Ishikawa (cell line): Measurements from ENCODE around the gene SYK.

Experiments
- CEBPB ChIP-seq: IDR thresholded peaks from 2 replicates; pipeline ENCODE4 v1.6.1; 2012
- CREB1 ChIP-seq: IDR thresholded peaks from 2 replicates; pipeline ENCODE4 v1.6.1; 2012; ENCODE audit warnings: low read depth
- EGR1 ChIP-seq: IDR thresholded peaks from 2 replicates; pipeline ENCODE4 v1.6.1; 2012
- EP300 ChIP-seq: IDR thresholded peaks from 2 replicates; pipeline ENCODE4 v1.6.1; 2012; ENCODE audit warnings: borderline replicate concordance
- FOXM1 ChIP-seq: IDR thresholded peaks from 2 replicates; pipeline ENCODE4 v1.6.1; 2012; ENCODE audit warnings: low read depth, borderline replicate concordance
- NFIC ChIP-seq: IDR thresholded peaks from 2 replicates; pipeline ENCODE4 v1.6.1; 2012
- RAD21 ChIP-seq: IDR thresholded peaks from 2 replicates; pipeline ENCODE4 v1.6.1; 2012; ENCODE audit warnings: low read depth
- TAF1 ChIP-seq: IDR thresholded peaks from 2 replicates; pipeline ENCODE4 v1.6.1; 2012; ENCODE audit warnings: low read depth, mild to moderate bottlenecking
- TCF12 ChIP-seq: IDR thresholded peaks from 2 replicates; pipeline ENCODE4 v1.6.1; 2012; ENCODE audit warnings: low read depth
- TEAD4 ChIP-seq: IDR thresholded peaks from 2 replicates; pipeline ENCODE4 v1.6.1; 2012
- YY1 ChIP-seq: IDR thresholded peaks from 2 replicates; pipeline ENCODE4 v1.6.1; 2012; ENCODE audit warnings: low read depth
- ZBTB7A ChIP-seq: IDR thresholded peaks from 2 replicates; pipeline ENCODE4 v1.6.1; 2012; ENCODE audit warnings: low read depth
- TF ChIP-seq, protein P1 (sequence below): IDR thresholded peaks from 2 replicates; pipeline ENCODE4 v1.6.1; 2012
- TF ChIP-seq, protein P2 (sequence below): IDR thresholded peaks from 2 replicates; pipeline ENCODE4 v1.6.1; 2012; ENCODE audit warnings: low read depth, mild to moderate bottlenecking
- TF ChIP-seq, protein P3 (sequence below): IDR thresholded peaks from 2 replicates; pipeline ENCODE4 v1.6.1; 2012

SYK gene

DNA sequence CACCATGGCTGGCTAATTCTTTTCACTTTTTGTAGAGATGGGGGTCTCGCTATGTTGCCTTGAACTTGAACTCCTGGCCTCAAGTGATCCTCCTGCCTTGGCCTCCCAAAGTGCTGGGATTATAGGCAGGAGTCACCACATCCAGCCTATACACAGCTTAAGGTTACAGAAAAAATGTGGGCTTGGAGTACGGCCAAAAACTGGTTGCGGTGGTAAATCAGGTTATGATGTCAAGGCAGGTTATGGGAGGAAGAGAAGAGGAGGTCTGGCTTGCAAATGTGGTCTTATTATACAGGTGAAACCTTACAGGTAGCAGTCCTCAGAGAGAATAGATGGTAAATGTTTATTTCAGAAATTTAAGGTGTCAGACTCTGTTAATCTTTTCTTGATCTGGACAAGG, 30.7 kb upstream of the SYK start:
- 0 out of 2 replicates have a peak, but pooled peaks have one; percentile 28 for TF ChIP-seq NFIC
- TF ChIP-seq, protein P1, sequence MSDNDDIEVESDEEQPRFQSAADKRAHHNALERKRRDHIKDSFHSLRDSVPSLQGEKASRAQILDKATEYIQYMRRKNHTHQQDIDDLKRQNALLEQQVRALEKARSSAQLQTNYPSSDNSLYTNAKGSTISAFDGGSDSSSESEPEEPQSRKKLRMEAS, result no peak

DNA sequence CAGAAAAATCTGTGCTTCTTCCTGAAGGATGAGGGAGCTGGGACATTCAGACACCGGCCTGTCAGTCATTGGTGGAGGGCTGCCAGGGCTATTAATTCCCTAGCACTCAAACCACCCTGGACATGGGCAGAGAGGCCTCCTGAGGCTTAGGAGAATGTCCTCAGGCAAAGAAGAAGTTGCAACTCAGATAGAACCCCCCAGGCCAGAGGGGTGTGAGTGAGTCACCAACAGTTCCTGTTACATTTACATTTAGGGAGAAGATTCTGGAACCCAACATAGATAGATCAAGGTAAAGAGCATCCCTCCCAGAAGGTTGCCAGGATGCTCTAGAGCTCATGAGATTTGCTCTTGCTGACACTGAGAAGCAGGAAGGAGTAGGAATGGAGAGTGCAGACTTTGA, 29.2 kb upstream of the SYK start:
- TF ChIP-seq NFIC, result no peak
- no peak for TF ChIP-seq FOXM1
- TF ChIP-seq, protein P1, result no peak
- no peak for TF ChIP-seq RAD21
- no peak for TF ChIP-seq TAF1
- TF ChIP-seq TEAD4, result no peak
- TF ChIP-seq EP300, result no peak
- TF ChIP-seq, protein P2, sequence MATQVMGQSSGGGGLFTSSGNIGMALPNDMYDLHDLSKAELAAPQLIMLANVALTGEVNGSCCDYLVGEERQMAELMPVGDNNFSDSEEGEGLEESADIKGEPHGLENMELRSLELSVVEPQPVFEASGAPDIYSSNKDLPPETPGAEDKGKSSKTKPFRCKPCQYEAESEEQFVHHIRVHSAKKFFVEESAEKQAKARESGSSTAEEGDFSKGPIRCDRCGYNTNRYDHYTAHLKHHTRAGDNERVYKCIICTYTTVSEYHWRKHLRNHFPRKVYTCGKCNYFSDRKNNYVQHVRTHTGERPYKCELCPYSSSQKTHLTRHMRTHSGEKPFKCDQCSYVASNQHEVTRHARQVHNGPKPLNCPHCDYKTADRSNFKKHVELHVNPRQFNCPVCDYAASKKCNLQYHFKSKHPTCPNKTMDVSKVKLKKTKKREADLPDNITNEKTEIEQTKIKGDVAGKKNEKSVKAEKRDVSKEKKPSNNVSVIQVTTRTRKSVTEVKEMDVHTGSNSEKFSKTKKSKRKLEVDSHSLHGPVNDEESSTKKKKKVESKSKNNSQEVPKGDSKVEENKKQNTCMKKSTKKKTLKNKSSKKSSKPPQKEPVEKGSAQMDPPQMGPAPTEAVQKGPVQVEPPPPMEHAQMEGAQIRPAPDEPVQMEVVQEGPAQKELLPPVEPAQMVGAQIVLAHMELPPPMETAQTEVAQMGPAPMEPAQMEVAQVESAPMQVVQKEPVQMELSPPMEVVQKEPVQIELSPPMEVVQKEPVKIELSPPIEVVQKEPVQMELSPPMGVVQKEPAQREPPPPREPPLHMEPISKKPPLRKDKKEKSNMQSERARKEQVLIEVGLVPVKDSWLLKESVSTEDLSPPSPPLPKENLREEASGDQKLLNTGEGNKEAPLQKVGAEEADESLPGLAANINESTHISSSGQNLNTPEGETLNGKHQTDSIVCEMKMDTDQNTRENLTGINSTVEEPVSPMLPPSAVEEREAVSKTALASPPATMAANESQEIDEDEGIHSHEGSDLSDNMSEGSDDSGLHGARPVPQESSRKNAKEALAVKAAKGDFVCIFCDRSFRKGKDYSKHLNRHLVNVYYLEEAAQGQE, result no peak
- no peak for TF ChIP-seq CREB1
- no peak for TF ChIP-seq TCF12

DNA sequence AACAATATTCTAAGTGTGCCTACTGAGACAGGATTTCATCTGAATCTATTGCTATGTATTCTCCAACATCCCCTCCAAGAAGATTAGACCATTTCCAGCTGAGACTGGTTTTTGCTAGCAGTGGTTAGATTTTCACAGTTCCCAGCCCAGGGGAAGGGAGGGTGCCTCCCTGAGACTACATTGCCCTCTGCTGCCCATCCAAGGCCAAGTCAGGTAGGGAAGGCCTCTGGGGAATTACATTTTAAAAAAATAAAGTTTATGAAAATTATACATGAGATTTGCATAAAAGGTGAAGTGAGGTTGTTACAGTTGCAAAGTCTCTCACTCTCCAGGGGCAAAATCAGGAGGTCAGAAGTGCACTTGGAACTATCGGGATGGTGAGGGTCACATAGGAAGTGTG, 28.0 kb upstream of the SYK start:
- TF ChIP-seq RAD21 (peak; percentile 76), ZBTB7A (no peak)

DNA sequence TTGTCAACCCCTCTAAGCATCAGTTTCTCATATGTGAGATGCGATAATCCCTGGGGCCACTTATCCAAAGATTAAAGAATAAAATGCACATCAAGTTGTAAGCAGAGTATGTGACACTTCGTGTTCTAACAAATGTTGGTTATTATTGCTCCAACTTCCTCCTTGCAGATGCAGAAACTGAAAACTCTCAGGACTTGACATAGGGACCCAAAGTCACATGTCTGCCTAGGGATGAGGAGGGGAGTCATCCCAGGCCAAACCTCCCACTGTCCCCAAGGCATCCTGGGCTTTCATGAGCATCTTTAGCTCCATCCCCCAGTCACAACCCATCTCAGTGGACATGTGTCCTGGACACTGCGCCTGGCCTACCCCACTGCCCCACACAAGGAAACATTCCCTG, 27.5 kb upstream of the SYK start:
- no peak for TF ChIP-seq TAF1
- no peak for TF ChIP-seq RAD21
- TF ChIP-seq NFIC, result no peak
- TF ChIP-seq, protein P3, sequence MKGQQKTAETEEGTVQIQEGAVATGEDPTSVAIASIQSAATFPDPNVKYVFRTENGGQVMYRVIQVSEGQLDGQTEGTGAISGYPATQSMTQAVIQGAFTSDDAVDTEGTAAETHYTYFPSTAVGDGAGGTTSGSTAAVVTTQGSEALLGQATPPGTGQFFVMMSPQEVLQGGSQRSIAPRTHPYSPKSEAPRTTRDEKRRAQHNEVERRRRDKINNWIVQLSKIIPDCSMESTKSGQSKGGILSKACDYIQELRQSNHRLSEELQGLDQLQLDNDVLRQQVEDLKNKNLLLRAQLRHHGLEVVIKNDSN, result no peak
- no peak for TF ChIP-seq TCF12
- TF ChIP-seq FOXM1, result no peak
- TF ChIP-seq YY1, result no peak
- TF ChIP-seq EP300, result no peak
- TF ChIP-seq EGR1, result no peak

DNA sequence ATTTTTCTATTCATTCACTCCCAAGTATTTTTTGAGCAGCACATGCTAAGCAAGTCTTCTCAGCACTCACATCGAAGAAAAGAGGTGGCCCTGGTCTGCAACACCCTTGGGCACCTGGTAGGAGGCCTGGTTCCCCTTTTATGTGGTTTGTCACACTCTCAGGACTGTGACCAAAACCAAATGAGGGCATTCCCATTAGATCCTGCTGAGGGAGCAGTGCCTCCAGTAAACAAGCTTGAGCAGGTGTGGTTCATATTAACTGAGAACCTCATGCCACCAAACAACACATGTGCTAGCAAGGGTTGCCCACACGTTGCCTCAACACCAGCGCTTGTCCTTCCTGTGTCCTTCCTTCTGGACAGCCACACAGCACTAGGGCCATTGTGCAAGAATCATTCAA, 26.9 kb upstream of the SYK start:
- TF ChIP-seq, protein P1, result no peak
- TF ChIP-seq CEBPB, result no peak
- TF ChIP-seq, protein P3, result no peak
- TF ChIP-seq CREB1, result no peak
- TF ChIP-seq FOXM1, result no peak
- no peak for TF ChIP-seq TEAD4
- no peak for TF ChIP-seq TAF1
- TF ChIP-seq, protein P2, result no peak
- no peak for TF ChIP-seq YY1

DNA sequence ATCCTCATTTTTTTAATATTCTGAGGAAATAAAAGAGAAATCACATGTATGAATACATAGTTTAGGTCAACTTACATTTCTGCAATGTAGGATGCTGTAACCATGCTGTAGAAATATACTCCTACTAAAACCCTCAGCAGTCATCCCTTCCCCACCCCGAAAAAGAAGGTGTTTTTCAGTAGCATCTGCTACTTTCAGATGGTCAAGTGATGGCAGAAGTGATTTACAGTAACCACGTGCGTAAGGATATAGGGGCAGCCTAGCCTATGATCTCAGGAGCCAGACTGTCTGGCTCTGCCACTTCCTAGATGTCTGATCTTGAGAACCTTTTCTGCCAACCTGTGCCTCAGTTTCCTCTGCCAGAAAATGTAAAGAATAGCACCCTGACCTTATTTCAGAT, 26.0 kb upstream of the SYK start:
- no peak for TF ChIP-seq NFIC
- TF ChIP-seq RAD21, result no peak
- TF ChIP-seq TCF12, result no peak
- TF ChIP-seq YY1, result no peak
- TF ChIP-seq, protein P1, result no peak
- TF ChIP-seq TEAD4, result no peak
- TF ChIP-seq CEBPB, result no peak
- TF ChIP-seq EP300, result no peak
- TF ChIP-seq FOXM1, result no peak

DNA sequence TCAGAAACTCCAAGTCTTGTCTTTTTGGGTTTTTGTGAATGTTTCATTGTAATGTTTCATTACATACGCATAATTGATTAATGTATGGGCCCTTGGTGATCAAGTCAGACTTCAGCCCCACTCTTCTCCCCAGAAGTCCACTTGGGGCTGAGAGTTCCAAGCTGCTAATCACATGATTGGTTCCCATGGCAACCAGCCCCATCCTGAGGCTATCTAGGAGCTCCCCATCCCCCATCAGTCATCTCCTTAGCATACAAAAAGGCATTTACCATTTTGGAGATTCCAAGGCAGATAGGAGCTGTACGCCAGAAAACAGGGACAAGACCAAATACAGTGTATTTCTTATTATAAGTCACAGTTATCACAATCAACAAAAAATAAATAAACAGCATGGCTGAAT, 22.9 kb upstream of the SYK start:
- TF ChIP-seq RAD21 (no peak), TEAD4 (no peak), YY1 (no peak), NFIC (no peak), TCF12 (no peak), CREB1 (no peak), CEBPB (no peak), TAF1 (no peak), FOXM1 (no peak), EGR1 (no peak)
- TF ChIP-seq, protein P3, result no peak
- TF ChIP-seq, protein P1, result no peak
- TF ChIP-seq, protein P2, result no peak
